ENCODE measurements around the gene ZNF629. TPM values are rescaled to one million over a fixed set of nuclear protein-coding genes. Genes with fewer than 3 reads are reported as not detected.

Gene ZNF629
- total and polyA plus RNA-seq, 4 donors: 5.7 to 16.3 (median 9.0) TPM

GRCh38 chr16:30728899-30729672, 57.9 kb downstream of the ZNF629 start:
- TF ChIP-seq CTCF (IDR thresholded peaks at IDR 0.05; ENCODE audit: control extremely low read depth, extremely low read depth): no peak
- no peak for DNase-seq
- Histone ChIP-seq H3K4me1 (ENCODE audit: control insufficient read depth in 5 of 5, insufficient read depth in 5 of 5, low read length in 5 of 5) (no peaks in the 10 kb centered on the region), H3K9ac (ENCODE audit: insufficient read depth in 1 of 2, low read length in 2 of 2) (no peak overlapping the region), H3K9me3 (ENCODE audit: control insufficient read depth in 4 of 4, insufficient read depth in 3 of 4, low read length in 3 of 4) (no peaks in the 10 kb centered on the region), H3K27ac (ENCODE audit: low read depth in 1 of 2, low read length in 1 of 2) (no peak overlapping the region), H3K27me3 (ENCODE audit: control insufficient read depth in 3 of 3, insufficient read depth in 3 of 3, low read length in 2 of 3) (no peaks in the 10 kb centered on the region), H3K36me3 (ENCODE audit: control insufficient read depth in 4 of 4, insufficient read depth in 4 of 4, low read length in 4 of 4) (peaks cover 36 to 51% (median 47%) of the 10 kb centered on the region in 4 donors), H3K4me3 (no peak overlapping the region)
- ATAC-seq (ENCODE audit: insufficient read depth, low FRiP score): no peak
- 65 to 85% methylated on average over 17 of the region's 17 CpGs for WGBS, 2 donors

Small RNA genes within 50 kb of the gene (small RNA-seq; reads per million reads assigned to genes)
- not detected for gene RF00017 (ENCODE audit: low replicate concordance)

Other genes starting within 250 kb of the ZNF629 start
- gene ZNF764, start 228.8 kb downstream of the ZNF629 start, total RNA-seq: 10 to 100 TPM; 10.4 to 12.6 TPM
- gene ZNF764, start 228.8 kb downstream of the ZNF629 start, polyA plus RNA-seq: 1 to 10 TPM; 4.9 to 6.1 TPM
- gene ZNF688, start 215.5 kb downstream of the ZNF629 start, total RNA-seq: 10 to 100 TPM in 1 of 2 donors, 1 to 10 TPM in 1; 8.6 to 22.6 TPM
- gene ZNF688, start 215.5 kb downstream of the ZNF629 start, polyA plus RNA-seq: 10 to 100 TPM; 10.5 to 23.3 TPM
- 10 to 100 TPM; 13.9 to 15.5 TPM for gene ZNF785, start 201.5 kb downstream of the ZNF629 start, total RNA-seq
- 1 to 10 TPM; 4.0 to 5.5 TPM for gene ZNF785, start 201.5 kb downstream of the ZNF629 start, polyA plus RNA-seq
- 1 to 10 TPM; 4.4 to 9.5 TPM for gene ZNF689, start 176.8 kb downstream of the ZNF629 start, total RNA-seq
- 1 to 10 TPM; 3.0 to 5.1 TPM for gene ZNF689, start 176.8 kb downstream of the ZNF629 start, polyA plus RNA-seq
- gene PRR14, start 136.2 kb downstream of the ZNF629 start, total RNA-seq: 10 to 100 TPM; 16.0 to 60.3 TPM
- 10 to 100 TPM; 44.7 to 63.2 TPM for gene PRR14, start 136.2 kb downstream of the ZNF629 start, polyA plus RNA-seq
- gene FBRS, start 128.8 kb downstream of the ZNF629 start, total RNA-seq: 10 to 100 TPM; 32.1 to 80.8 TPM
- gene FBRS, start 128.8 kb downstream of the ZNF629 start, polyA plus RNA-seq: 10 to 100 TPM; 55.4 to 55.7 TPM
- 10 to 100 TPM; 45.9 to 61.0 TPM for gene SRCAP, start 88.0 kb downstream of the ZNF629 start, total RNA-seq
- 10 to 100 TPM; 13.4 to 16.7 TPM for gene SRCAP, start 88.0 kb downstream of the ZNF629 start, polyA plus RNA-seq
- 10 to 100 TPM; 12.2 to 35.2 TPM for gene PHKG2, start 38.8 kb downstream of the ZNF629 start, total RNA-seq
- gene PHKG2, start 38.8 kb downstream of the ZNF629 start, polyA plus RNA-seq: 10 to 100 TPM; 28.1 to 37.4 TPM
- 10 to 100 TPM in 1 of 2 donors, 1 to 10 TPM in 1; 7.3 to 29.5 TPM for gene CFAP119, start 25.1 kb downstream of the ZNF629 start, total RNA-seq
- 10 to 100 TPM; 13.8 to 19.7 TPM for gene CFAP119, start 25.1 kb downstream of the ZNF629 start, polyA plus RNA-seq
- 100 to 1,000 TPM in 1 of 2 donors, 10 to 100 TPM in 1; 77.6 to 103 TPM for gene RNF40, start 24.9 kb downstream of the ZNF629 start, total RNA-seq
- 10 to 100 TPM; 54.1 to 80.4 TPM for gene RNF40, start 24.9 kb downstream of the ZNF629 start, polyA plus RNA-seq
- gene BCL7C, start 106.9 kb upstream of the ZNF629 start, total RNA-seq: 10 to 100 TPM; 25.7 to 30.9 TPM
- 10 to 100 TPM; 18.2 to 51.8 TPM for gene BCL7C, start 106.9 kb upstream of the ZNF629 start, polyA plus RNA-seq
- 1 to 10 TPM; 4.7 to 9.8 TPM for gene CTF1, start 109.4 kb upstream of the ZNF629 start, total RNA-seq
- 1 to 10 TPM; 3.3 to 5.6 TPM for gene CTF1, start 109.4 kb upstream of the ZNF629 start, polyA plus RNA-seq
- gene FBXL19, start 136.4 kb upstream of the ZNF629 start, total RNA-seq: 10 to 100 TPM; 10.6 to 17.3 TPM
- 10 to 100 TPM; 10.3 to 15.8 TPM for gene FBXL19, start 136.4 kb upstream of the ZNF629 start, polyA plus RNA-seq
- gene ORAI3, start 161.9 kb upstream of the ZNF629 start, total RNA-seq: 10 to 100 TPM; 23.9 to 27.4 TPM
- gene ORAI3, start 161.9 kb upstream of the ZNF629 start, polyA plus RNA-seq: 10 to 100 TPM; 20.2 to 23.3 TPM
- gene SETD1A, start 170.5 kb upstream of the ZNF629 start, total RNA-seq: 10 to 100 TPM in 1 of 2 donors, 1 to 10 TPM in 1; 7.4 to 22.0 TPM
- 10 to 100 TPM in 1 of 2 donors, 1 to 10 TPM in 1; 8.7 to 13.1 TPM for gene SETD1A, start 170.5 kb upstream of the ZNF629 start, polyA plus RNA-seq
- gene HSD3B7, start 198.0 kb upstream of the ZNF629 start, total RNA-seq: 10 to 100 TPM in 1 of 2 donors, 1 to 10 TPM in 1; 6.2 to 34.5 TPM
- gene HSD3B7, start 198.0 kb upstream of the ZNF629 start, polyA plus RNA-seq: 10 to 100 TPM; 20.2 to 21.1 TPM
- under 1 TPM; 0.17 to 0.64 TPM for gene STX1B, start 223.4 kb upstream of the ZNF629 start, total RNA-seq
- under 1 TPM; 0.33 to 0.49 TPM for gene STX1B, start 223.4 kb upstream of the ZNF629 start, polyA plus RNA-seq
- 10 to 100 TPM; 41.6 to 81.1 TPM for gene STX4, start 246.4 kb upstream of the ZNF629 start, total RNA-seq
- gene STX4, start 246.4 kb upstream of the ZNF629 start, polyA plus RNA-seq: 10 to 100 TPM; 90.4 to 98.3 TPM